IMR-90 (cell line): Measurements from ENCODE around the gene ZMYM1.

Experiments used
- FOS ChIP-seq: fragments of 150-350 bp; IDR thresholded peaks from 2 replicates; pipeline ENCODE4 v1.6.1; 2016; ENCODE audit warnings: low read depth, low read length
- MAZ ChIP-seq: IDR thresholded peaks from 2 replicates; pipeline ENCODE4 v1.6.1; 2012; ENCODE audit warnings: low read depth, mild to moderate bottlenecking, low read length, improper control_type of control experiment, moderate library complexity, borderline replicate concordance
- MXI1 ChIP-seq: IDR thresholded peaks from 2 replicates; pipeline ENCODE4 v1.6.1; 2012; ENCODE audit warnings: low read depth, mild to moderate bottlenecking, low read length, moderate library complexity, borderline replicate concordance
- POLR2A ChIP-seq: IDR thresholded peaks from 2 replicates; pipeline ENCODE4 v1.6.1; 2012; ENCODE audit warnings: mild to moderate bottlenecking, low read depth, low read length
- SMC3 ChIP-seq: fragments of 150-350 bp; IDR thresholded peaks from 2 replicates; pipeline ENCODE4 v1.6.1; 2016; ENCODE audit warnings: low read depth, mild to moderate bottlenecking, antibody characterized with exemption, low read length, moderate library complexity
- TF ChIP-seq, protein P1 (sequence below): conservative IDR thresholded peaks from 2 replicates; pipeline ENCODE4 v1.5.1; 2012; ENCODE audit warnings: mild to moderate bottlenecking, low read depth, low read length, improper control_type of control experiment

DNA sequence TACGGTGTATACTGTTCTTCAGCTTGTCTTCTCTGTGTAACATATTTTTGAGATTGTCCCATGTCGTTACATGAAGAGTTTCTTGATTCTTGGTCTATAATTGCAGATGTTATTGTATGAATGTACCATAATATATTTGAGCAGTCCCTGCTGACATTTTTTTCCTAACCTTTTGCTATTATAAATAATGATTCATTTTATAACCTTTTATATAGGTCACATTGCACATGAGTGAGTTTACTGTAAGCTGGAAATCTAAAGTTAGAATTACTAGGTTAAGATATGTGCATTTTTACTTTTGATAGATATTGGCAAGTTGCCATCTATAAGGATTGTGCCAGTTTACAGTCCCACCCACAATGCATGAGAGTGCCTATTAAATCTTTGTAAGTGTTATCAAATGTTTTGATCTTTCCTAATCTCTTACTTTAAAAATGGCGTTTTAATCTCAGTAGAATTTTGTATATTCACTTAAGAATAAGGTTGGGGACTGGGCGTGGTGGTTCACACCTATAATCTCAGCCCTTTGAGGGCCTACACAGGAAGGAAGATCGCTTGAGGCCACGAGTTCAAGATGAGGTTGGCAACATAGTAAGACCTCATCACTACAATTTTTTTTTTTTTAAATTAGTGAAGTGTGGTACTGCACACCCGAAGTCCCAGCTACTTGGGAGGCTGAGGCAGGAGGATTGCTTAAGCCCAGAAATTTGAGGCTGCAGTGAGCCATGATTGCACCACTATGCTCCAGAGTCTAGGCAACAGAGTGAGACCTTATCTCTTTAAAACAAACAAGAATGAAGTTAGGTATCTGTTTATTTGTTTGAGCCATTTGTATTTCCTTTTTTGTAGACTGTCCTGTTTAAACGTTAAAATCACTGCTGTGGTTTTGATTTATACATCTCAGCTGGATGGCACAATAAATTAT is 36.5 kb downstream of the ZMYM1 start:
- no peak for TF ChIP-seq FOS
- TF ChIP-seq, protein P1, sequence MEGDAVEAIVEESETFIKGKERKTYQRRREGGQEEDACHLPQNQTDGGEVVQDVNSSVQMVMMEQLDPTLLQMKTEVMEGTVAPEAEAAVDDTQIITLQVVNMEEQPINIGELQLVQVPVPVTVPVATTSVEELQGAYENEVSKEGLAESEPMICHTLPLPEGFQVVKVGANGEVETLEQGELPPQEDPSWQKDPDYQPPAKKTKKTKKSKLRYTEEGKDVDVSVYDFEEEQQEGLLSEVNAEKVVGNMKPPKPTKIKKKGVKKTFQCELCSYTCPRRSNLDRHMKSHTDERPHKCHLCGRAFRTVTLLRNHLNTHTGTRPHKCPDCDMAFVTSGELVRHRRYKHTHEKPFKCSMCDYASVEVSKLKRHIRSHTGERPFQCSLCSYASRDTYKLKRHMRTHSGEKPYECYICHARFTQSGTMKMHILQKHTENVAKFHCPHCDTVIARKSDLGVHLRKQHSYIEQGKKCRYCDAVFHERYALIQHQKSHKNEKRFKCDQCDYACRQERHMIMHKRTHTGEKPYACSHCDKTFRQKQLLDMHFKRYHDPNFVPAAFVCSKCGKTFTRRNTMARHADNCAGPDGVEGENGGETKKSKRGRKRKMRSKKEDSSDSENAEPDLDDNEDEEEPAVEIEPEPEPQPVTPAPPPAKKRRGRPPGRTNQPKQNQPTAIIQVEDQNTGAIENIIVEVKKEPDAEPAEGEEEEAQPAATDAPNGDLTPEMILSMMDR: no peak
- no peak for TF ChIP-seq MXI1
- no peak for TF ChIP-seq SMC3
- TF ChIP-seq MAZ: no peak
- TF ChIP-seq POLR2A: no peak
